H1 (cell line): ENCODE measurements around the gene GPX4. TPM values are rescaled to one million over a fixed set of nuclear protein-coding genes. Genes with fewer than 3 reads are reported as not detected.

ENCODE experiments used
- ASH2L ChIP-seq: fragments of 200-600, 300-600 bp; sonication (generic); IDR thresholded peaks from one replicate; pipeline ENCODE4 v1.7.1; 2017; ENCODE audit warnings: low read length
- EP300 ChIP-seq, 2 experiments: IDR thresholded peaks; 1 replicate in 1 of 2; 2 replicates in 1 of 2; pipeline ENCODE4 v1.6.1; 2011 to 2012; ENCODE audit warnings: low read depth in 2 of 2, low read length in 2 of 2, mild to moderate bottlenecking in 2 of 2, borderline replicate concordance in 1 of 2, inconsistent platforms in 1 of 2, moderate library complexity in 1 of 2
- FOSL1 ChIP-seq: IDR thresholded peaks from 2 replicates; pipeline ENCODE4 v1.6.1; 2011; ENCODE audit warnings: mild to moderate bottlenecking, low read depth, low read length, moderate library complexity; ENCODE audit not compliant: insufficient read depth
- KDM4A ChIP-seq: IDR thresholded peaks from one replicate; pipeline ENCODE4 v1.7.1; 2012; ENCODE audit warnings: low read depth, mild to moderate bottlenecking, moderate library complexity, low read length, inconsistent platforms; ENCODE audit not compliant: severe bottlenecking
- PHF8 ChIP-seq: fragments of 200-600 bp; sonication (generic); conservative IDR thresholded peaks from 2 replicates; pipeline ENCODE4 v1.7.1; 2012; ENCODE audit warnings: low read depth, mild to moderate bottlenecking, inconsistent platforms, low read length, moderate library complexity
- RAD21 ChIP-seq, 2 experiments: IDR thresholded peaks in 1 of 2; conservative IDR thresholded peaks in 1 of 2; 2 replicates each; pipeline ENCODE4 v1.6.1; 2011; ENCODE audit warnings: low read depth in 2 of 2, low read length in 2 of 2, improper control_type of control experiment in 1 of 2, inconsistent platforms in 1 of 2, mild to moderate bottlenecking in 1 of 2, moderate library complexity in 1 of 2
- TAF7 ChIP-seq: optimal IDR thresholded peaks from 2 replicates; pipeline ENCODE3; 2011; ENCODE audit warnings: low read depth, mild to moderate bottlenecking, inconsistent platforms, low read length, moderate library complexity, borderline replicate concordance
- TBP ChIP-seq: IDR thresholded peaks from 2 replicates; pipeline ENCODE4 v1.6.1; 2011; ENCODE audit warnings: low read depth, low read length, improper control_type of control experiment
- polyA plus RNA-seq, 7 experiments: library from polyadenylated mRNA; depleted of rRNA in 3 of 7; stranded (reverse) in 5 of 7; unstranded in 2 of 7; fragments of >200 nt in 5 of 7; fragments of 200-250 nt in 2 of 7; gene quantifications; 1 replicate in 5 of 7; 2 replicates in 1 of 7; 4 replicates in 1 of 7; pipeline versions ENCODE4 v1.2.1 to v1.2.3, GENCODE V29; 2011 to 2013; ENCODE audit warnings: missing spikeins in 2 of 7, mixed read lengths in 2 of 7
- total RNA-seq: library from RNA; stranded (reverse); fragmentation: NEBNext Ultra II Directional; extraction: Animal tissue kit (Norgen Biotek cat#: 25700); gene quantifications from 2 replicates; pipeline ENCODE4 v1.2.1, GENCODE V29; 2021

Gene GPX4
- total and polyA plus RNA-seq, 2 of the 8 experiments (the other 6 are each of a cell fraction or from before 2014, with no cell fraction given), result 342 to 693 TPM

DNA sequence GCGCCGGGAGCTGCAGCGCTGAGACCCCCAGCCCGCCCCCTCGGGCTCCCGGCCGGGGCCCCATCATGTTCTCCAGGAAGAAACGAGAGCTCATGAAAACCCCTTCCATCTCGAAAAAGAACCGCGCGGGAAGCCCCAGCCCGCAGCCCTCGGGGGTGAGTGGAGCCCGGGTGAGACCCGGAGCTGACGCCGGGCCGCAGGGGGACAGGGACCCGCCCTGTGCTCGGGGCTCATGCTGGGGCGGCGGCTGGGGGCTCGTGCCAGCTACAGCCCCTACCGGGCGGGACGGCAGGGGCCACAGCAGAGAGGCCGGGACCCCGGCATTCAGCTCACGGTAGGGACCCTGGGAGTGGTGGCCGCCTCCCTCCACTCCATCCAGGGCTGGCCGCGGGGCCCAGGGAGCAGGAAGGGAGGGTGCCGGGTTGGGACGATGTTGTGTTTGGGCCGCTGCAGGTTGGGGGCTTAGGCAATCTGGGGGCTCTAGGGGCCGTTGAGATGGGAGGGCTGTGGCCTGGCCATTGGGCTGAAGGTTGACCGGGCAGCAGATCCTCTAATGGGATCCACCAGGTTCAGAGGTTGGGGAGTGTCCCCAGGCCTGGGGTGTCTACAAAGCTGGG, 36.3 kb upstream of the GPX4 start (continued):
- no peak for TF ChIP-seq RAD21 (IDR thresholded peaks at IDR 0.05 in 1 of 2, conservative IDR thresholded peaks at IDR 0.05 in 1 of 2; ENCODE audit: low read depth in 2 of 2, low read length in 2 of 2)
- no peak for TF ChIP-seq PHF8
- TF ChIP-seq EP300 (IDR thresholded peaks at IDR 0.05; ENCODE audit: borderline replicate concordance in 1 of 2, low read depth in 2 of 2, low read length in 2 of 2), result no peak
- no peak for TF ChIP-seq ASH2L
- no peak for TF ChIP-seq TBP
- TF ChIP-seq KDM4A, result no peak
- no peak for TF ChIP-seq FOSL1
- no peak for TF ChIP-seq TAF7
